Right lobe of liver (tissue), 4 donors: ENCODE measurements around the gene HLA-DQA1.

Experiments used
- POLR2A ChIP-seq: fragments of 450-650 bp; IDR thresholded peaks from one replicate; pipeline ENCODE4 v1.6.1; 2017; ENCODE audit warnings: antibody characterized with exemption, mild to moderate bottlenecking
- TF ChIP-seq, protein P1 (sequence below), 4 donors: fragments of 200-600 bp in 3 of 4; fragments of 450-650 bp in 1 of 4; IDR thresholded peaks; one replicate each; pipeline versions ENCODE4 v1.5.1 to v1.8.0; 2016 to 2022; ENCODE audit warnings: antibody characterized with exemption in 4 of 4, mild to moderate bottlenecking in 2 of 4
- donor health status: DM: no; HTN: no; CAD: no.
- donor health status: DM: no; HTN: no; CAD: no.
- donor health status: DM: no; HTN: yes; CAD: no.

DNA sequence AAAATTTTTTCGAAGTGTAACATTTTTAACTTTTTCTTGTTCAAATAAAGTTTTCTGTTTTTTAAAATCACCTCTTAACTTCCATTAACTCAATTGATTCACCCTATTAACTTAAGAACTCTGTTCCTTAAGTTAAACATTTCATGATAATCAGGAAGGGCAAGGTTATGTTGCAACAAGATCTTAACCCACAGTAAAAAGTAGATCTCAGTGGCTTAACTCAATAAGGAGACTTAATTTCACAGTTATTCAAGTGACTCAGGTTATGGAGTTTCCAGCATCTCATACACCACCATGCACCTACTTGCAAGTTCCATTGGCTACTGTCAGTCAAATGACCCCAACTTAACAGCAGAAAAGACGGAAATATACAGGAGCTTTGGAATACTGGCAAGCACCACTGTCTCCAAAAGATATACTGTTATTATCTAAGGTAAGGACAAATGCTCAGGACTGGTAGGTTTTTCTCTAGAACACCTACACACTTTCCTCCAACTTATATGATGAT is 18.1 kb downstream of the HLA-DQA1 start:
- TF ChIP-seq POLR2A = no peak
- TF ChIP-seq, protein P1, sequence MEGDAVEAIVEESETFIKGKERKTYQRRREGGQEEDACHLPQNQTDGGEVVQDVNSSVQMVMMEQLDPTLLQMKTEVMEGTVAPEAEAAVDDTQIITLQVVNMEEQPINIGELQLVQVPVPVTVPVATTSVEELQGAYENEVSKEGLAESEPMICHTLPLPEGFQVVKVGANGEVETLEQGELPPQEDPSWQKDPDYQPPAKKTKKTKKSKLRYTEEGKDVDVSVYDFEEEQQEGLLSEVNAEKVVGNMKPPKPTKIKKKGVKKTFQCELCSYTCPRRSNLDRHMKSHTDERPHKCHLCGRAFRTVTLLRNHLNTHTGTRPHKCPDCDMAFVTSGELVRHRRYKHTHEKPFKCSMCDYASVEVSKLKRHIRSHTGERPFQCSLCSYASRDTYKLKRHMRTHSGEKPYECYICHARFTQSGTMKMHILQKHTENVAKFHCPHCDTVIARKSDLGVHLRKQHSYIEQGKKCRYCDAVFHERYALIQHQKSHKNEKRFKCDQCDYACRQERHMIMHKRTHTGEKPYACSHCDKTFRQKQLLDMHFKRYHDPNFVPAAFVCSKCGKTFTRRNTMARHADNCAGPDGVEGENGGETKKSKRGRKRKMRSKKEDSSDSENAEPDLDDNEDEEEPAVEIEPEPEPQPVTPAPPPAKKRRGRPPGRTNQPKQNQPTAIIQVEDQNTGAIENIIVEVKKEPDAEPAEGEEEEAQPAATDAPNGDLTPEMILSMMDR (IDR thresholded peaks at IDR 0.05) = no peak
